Tibial nerve (tissue), 4 donors: Measurements from ENCODE around the gene ABRACL.

Source experiments
- CTCF ChIP-seq, 5 experiments: fragments of 200-600 bp in 3 of 5; fragments of 450-650 bp in 2 of 5; sonication (generic) in 3 of 5; IDR thresholded peaks; one replicate each; pipeline ENCODE4 v1.5.1; 2016 to 2019; ENCODE audit warnings: antibody characterized with exemption in 5 of 5, mild to moderate bottlenecking in 3 of 5, moderate library complexity in 2 of 5
- EP300 ChIP-seq, 2 donors: sonication (generic); formaldehyde crosslinking; IDR thresholded peaks; one replicate each; pipeline ENCODE4 v1.6.1; 2017; ENCODE audit warnings: antibody characterized with exemption in 2 of 2, mild to moderate bottlenecking in 1 of 2
- POLR2A ChIP-seq, 2 donors: fragments of 450-650 bp; IDR thresholded peaks; one replicate each; pipeline ENCODE4 v1.6.1; 2017; ENCODE audit warnings: antibody characterized with exemption in 2 of 2, mild to moderate bottlenecking in 2 of 2, moderate library complexity in 2 of 2

- TF ChIP-seq CTCF (IDR thresholded peaks at IDR 0.05) (no peak), EP300 (IDR thresholded peaks at IDR 0.05) (no peak), POLR2A (IDR thresholded peaks at IDR 0.05) (no peak)
These were observed 50.5 kb downstream of the ABRACL start for GRCh38 chr6:139079018-139079417.
